DOHH2 (cell line): ENCODE data around the gene FAIM.
"Not testable (repeated sequence)": the region's sequence is repeated elsewhere in the genome, so short reads cannot be mapped to it uniquely, and the experiment has no call there.

Source experiments
- H3F3A ChIP-seq: fragments of 200-600 bp; sonication (generic), shearing (Covaris generic); 2 replicates; pipeline ENCODE4 v1.6.0; 2016; ENCODE audit warnings: antibody characterized with exemption, mild to moderate bottlenecking; ENCODE audit not compliant: control insufficient read depth, insufficient read depth
- H3K27ac ChIP-seq: fragments of 200-600 bp; sonication (generic); 2 replicates; pipeline ENCODE4 v1.5.1; 2014; ENCODE audit warnings: low read depth, mild to moderate bottlenecking, low read length, moderate library complexity
- H3K27me3 ChIP-seq: fragments of 200-600 bp; sonication (generic); 2 replicates; pipeline ENCODE4 v1.6.1; 2014; ENCODE audit warnings: mild to moderate bottlenecking, low read length, mixed read lengths; ENCODE audit not compliant: control insufficient read depth
- H3K36me3 ChIP-seq: fragments of 200-600 bp; sonication (generic); 2 replicates; pipeline ENCODE4 v1.6.1; 2014; ENCODE audit warnings: mild to moderate bottlenecking, low read length, moderate library complexity, mixed read lengths; ENCODE audit not compliant: control insufficient read depth
- H3K4me1 ChIP-seq: fragments of 200-600 bp; sonication (generic); 2 replicates; pipeline ENCODE4 v1.6.1; 2014; ENCODE audit warnings: mild to moderate bottlenecking, low read length, mixed read lengths; ENCODE audit not compliant: control insufficient read depth
- H3K4me2 ChIP-seq: fragments of 200-600 bp; sonication (generic); 2 replicates; pipeline ENCODE4 v1.6.0; 2014; ENCODE audit warnings: mild to moderate bottlenecking, low read length, moderate library complexity
- H3K4me3 ChIP-seq: fragments of 200-600 bp; sonication (generic); 2 replicates; pipeline ENCODE4 v1.5.1; 2014; ENCODE audit warnings: mild to moderate bottlenecking, low read length, mixed read lengths
- H3K79me2 ChIP-seq: fragments of 200-600 bp; sonication (generic); 2 replicates; pipeline ENCODE4 v1.6.1; 2014; ENCODE audit warnings: mild to moderate bottlenecking, low read length, mixed read lengths; ENCODE audit not compliant: control insufficient read depth
- H3K9me2 ChIP-seq: fragments of 200-600 bp; sonication (generic); replicated peaks from 2 replicates; pipeline ENCODE4 v1.6.1; 2014; ENCODE audit warnings: mild to moderate bottlenecking, low read length, mixed read lengths; ENCODE audit not compliant: control insufficient read depth
- H3K9me3 ChIP-seq: fragments of 200-600 bp; sonication (generic); 2 replicates; pipeline ENCODE4 v1.6.1; 2014; ENCODE audit warnings: antibody characterized with exemption, low read length, mixed read lengths; ENCODE audit not compliant: control insufficient read depth, insufficient read depth
- H4K20me1 ChIP-seq: fragments of 200-600 bp; sonication (generic); 2 replicates; pipeline ENCODE4 v1.6.0; 2014; ENCODE audit warnings: low read depth, mild to moderate bottlenecking, antibody characterized with exemption, low read length, moderate library complexity; ENCODE audit not compliant: control insufficient read depth, insufficient read depth
- EZH2phosphoT487 ChIP-seq: fragments of 200-600 bp; sonication (generic); IDR thresholded peaks from 2 replicates; pipeline ENCODE4 v1.6.1; 2017; ENCODE audit warnings: borderline replicate concordance, mild to moderate bottlenecking, antibody characterized with exemption, low read length, moderate library complexity, mixed read lengths
- TF ChIP-seq, protein P1 (sequence below): fragments of 200-600 bp; sonication (generic); IDR thresholded peaks from one replicate; pipeline ENCODE4 v1.5.1; 2014; ENCODE audit warnings: antibody characterized with exemption, mild to moderate bottlenecking, low read depth, low read length; ENCODE audit not compliant: poor library complexity, severe bottlenecking

FAIM gene

GRCh38 chr3:138598534-138598933 lies 10.0 kb upstream of the FAIM start:
- Histone ChIP-seq H3K4me1 (peaks cover 23% of the 10 kb centered on the region), H4K20me1 (no peaks in the 10 kb centered on the region), H3K27ac (no peak overlapping the region), H3F3A (no peaks in the 10 kb centered on the region), H3K27me3 (no peaks in the 10 kb centered on the region), H3K79me2 (peaks cover 4% of the 10 kb centered on the region), H3K9me2 (no peaks in the 10 kb centered on the region), H3K9me3 (peaks cover 8% of the 10 kb centered on the region; the same call in 1 of the 2 replicates), H3K36me3 (no peaks in the 10 kb centered on the region; the same call in 1 of the 2 replicates), H3K4me2 (no peak overlapping the region), H3K4me3 (no peak overlapping the region)
- no peak for TF ChIP-seq EZH2phosphoT487
- TF ChIP-seq, protein P1, sequence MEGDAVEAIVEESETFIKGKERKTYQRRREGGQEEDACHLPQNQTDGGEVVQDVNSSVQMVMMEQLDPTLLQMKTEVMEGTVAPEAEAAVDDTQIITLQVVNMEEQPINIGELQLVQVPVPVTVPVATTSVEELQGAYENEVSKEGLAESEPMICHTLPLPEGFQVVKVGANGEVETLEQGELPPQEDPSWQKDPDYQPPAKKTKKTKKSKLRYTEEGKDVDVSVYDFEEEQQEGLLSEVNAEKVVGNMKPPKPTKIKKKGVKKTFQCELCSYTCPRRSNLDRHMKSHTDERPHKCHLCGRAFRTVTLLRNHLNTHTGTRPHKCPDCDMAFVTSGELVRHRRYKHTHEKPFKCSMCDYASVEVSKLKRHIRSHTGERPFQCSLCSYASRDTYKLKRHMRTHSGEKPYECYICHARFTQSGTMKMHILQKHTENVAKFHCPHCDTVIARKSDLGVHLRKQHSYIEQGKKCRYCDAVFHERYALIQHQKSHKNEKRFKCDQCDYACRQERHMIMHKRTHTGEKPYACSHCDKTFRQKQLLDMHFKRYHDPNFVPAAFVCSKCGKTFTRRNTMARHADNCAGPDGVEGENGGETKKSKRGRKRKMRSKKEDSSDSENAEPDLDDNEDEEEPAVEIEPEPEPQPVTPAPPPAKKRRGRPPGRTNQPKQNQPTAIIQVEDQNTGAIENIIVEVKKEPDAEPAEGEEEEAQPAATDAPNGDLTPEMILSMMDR: no peak

GRCh38 chr3:138600100-138600745 lies 8.3 kb upstream of the FAIM start:
- Histone ChIP-seq H3K4me2 (no peak overlapping the region), H3K27ac (no peak overlapping the region), H3K9me2 (no peaks in the 10 kb centered on the region), H3K9me3 (peaks cover 8% of the 10 kb centered on the region; the same call in 1 of the 2 replicates), H3K36me3 (no peaks in the 10 kb centered on the region), H4K20me1 (no peaks in the 10 kb centered on the region), H3K4me3 (no peak overlapping the region), H3K27me3 (no peaks in the 10 kb centered on the region), H3F3A (no peaks in the 10 kb centered on the region), H3K79me2 (no peaks in the 10 kb centered on the region), H3K4me1 (peaks cover 11% of the 10 kb centered on the region)
- TF ChIP-seq, protein P1: no peak
- no peak for TF ChIP-seq EZH2phosphoT487

GRCh38 chr3:138601661-138602060 lies 6.9 kb upstream of the FAIM start:
- H3K4me3 ChIP-seq, H3K9me3 ChIP-seq, H4K20me1 ChIP-seq, H3K36me3 ChIP-seq, H3K79me2 ChIP-seq, H3K9me2 ChIP-seq, H3K27ac ChIP-seq, H3K27me3 ChIP-seq, H3K4me2 ChIP-seq, H3K4me1 ChIP-seq, H3F3A ChIP-seq: not testable (repeated sequence)

GRCh38 chr3:138604106-138604595 lies 4.4 kb upstream of the FAIM start:
- not testable (repeated sequence) for H3K4me3 ChIP-seq, H3K27me3 ChIP-seq, H3K36me3 ChIP-seq, H3K4me2 ChIP-seq, H4K20me1 ChIP-seq, H3K9me3 ChIP-seq, H3K27ac ChIP-seq, H3K9me2 ChIP-seq, H3F3A ChIP-seq
- Histone ChIP-seq H3K4me1 (peaks cover 10% of the 10 kb centered on the region), H3K79me2 (peaks cover 12% of the 10 kb centered on the region)
